Measurements from ENCODE around the gene LZTR1. TPM values are rescaled to one million over a fixed set of nuclear protein-coding genes. Genes with fewer than 3 reads are reported as not detected.

Gene LZTR1
- polyA plus RNA-seq, 2 of the 4 experiments (the other 2 are of a cell fraction): 14.1 to 23.5 TPM

GRCh38 chr22:20952544-20953341 is 29.4 kb upstream of the LZTR1 start (continued):
- TF ChIP-seq REST (IDR thresholded peaks at IDR 0.05) (no peak), FOXS1 (CRISPR knock-in tag; IDR thresholded peaks at IDR 0.05) (no peak), KDM5A (IDR thresholded peaks at IDR 0.05) (no peak), EHF (CRISPR knock-in tag; IDR thresholded peaks at IDR 0.05) (no peak), MAFK (IDR thresholded peaks at IDR 0.05; ENCODE audit: partially characterized antibody) (no peak)
- TF ChIP-seq, protein P1, sequence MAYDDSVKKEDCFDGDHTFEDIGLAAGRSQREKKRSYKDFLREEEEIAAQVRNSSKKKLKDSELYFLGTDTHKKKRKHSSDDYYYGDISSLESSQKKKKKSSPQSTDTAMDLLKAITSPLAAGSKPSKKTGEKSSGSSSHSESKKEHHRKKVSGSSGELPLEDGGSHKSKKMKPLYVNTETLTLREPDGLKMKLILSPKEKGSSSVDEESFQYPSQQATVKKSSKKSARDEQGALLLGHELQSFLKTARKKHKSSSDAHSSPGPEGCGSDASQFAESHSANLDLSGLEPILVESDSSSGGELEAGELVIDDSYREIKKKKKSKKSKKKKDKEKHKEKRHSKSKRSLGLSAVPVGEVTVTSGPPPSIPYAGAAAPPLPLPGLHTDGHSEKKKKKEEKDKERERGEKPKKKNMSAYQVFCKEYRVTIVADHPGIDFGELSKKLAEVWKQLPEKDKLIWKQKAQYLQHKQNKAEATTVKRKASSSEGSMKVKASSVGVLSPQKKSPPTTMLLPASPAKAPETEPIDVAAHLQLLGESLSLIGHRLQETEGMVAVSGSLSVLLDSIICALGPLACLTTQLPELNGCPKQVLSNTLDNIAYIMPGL (CRISPR knock-in tag; IDR thresholded peaks at IDR 0.05; ENCODE audit: borderline replicate concordance): no peak

DNA sequence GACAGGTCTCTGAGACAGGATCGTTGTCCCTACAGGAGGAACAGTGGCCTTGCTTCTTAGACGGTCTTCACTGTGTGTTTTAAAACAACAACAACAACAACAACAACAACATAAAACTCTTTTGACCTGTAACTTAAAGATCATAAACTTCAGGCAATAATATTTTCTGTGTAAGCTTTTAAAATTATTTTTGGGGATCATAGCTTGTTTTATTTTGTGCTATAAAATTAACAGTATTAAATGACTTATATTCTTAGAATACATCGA is 28.8 kb upstream of the LZTR1 start:
- DNase-seq (ENCODE audit: low read depth in 1 of 2, low spot score in 1 of 2) (no peak), ATAC-seq (no peak), FAIRE-seq (no peak)
- ChIA-PET CTCF (interaction anchor here (0.7 to 1.0 kb wide), 3 partner anchors 10 to 68 kb away, joined by 3 to 4 read pairs (median 3); no protein-coding TSS in a partner anchor), POLR2A (no interaction called here)
- Histone ChIP-seq H3K4me3 (no peak overlapping the region), H3K9me3 (no peaks in the 10 kb centered on the region), H3K4me2 (no peak overlapping the region), H3K27ac (no peak overlapping the region; a peak in 2 of 6 replicates), H3K4me1 (peaks cover 39% of the 10 kb centered on the region)
- 60% methylated on average over 3 of the region's 3 CpGs for WGBS (ENCODE audit: missing lambda C conversion rate)
- TF ChIP-seq BCL3 (IDR thresholded peaks at IDR 0.05) (no peak), EHF (CRISPR knock-in tag; IDR thresholded peaks at IDR 0.05) (no peak), HEYL (CRISPR knock-in tag; IDR thresholded peaks at IDR 0.05) (no peak), NR3C1 (IDR thresholded peaks at IDR 0.05) (no peak), EP300 (IDR thresholded peaks at IDR 0.05) (no peak), CHD4 (IDR thresholded peaks at IDR 0.05; ENCODE audit: borderline replicate concordance) (no peak), POLR2AphosphoS2 (conservative IDR thresholded peaks at IDR 0.05; ENCODE audit: low read length) (no peak)

DNA sequence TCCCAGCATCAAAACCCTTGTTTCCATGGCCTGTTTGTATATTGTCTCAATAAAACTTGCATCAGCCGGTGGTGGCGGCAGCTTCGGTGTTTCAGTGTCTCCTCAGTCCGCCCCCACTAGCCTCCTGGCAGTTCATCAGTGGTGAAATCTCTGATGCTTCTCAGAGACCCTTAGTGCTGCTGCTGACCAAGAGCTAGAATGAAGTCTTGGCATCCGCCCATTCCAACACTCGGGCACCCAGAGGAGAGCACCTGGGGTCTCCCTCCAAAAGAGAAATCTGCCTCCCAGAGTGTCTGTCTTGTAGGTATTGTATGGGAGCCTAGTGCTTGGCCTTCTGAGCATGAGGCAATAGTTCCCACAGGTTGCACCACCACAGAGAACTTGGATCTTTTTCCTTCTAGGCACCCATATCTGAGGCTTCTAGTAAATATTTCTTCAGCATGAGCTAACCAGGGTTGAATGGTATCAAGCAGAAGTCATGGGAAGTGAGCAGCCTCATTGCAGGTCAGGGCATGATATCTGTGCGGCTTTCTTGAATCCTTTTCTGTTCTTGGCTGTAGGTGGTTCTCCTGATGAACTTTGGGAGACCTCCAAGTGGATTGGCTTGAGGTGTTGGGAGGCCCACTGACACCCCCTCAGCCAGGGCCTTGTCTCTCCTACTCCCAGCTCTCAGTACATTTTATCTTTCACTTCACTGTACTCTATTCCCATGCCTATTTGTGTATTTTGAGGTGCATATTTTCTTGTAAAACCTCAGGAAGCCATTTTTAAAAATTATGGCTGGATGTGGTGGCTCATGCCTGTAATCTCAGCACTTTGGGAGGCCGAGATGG is 28.2 kb upstream of the LZTR1 start:
- CTCF ChIA-PET: interaction anchor here (0.7 to 2.8 kb wide), 6 partner anchors 9 to 150 kb away, joined by 3 to 8 read pairs (median 4); partner anchors contain the start of gene CRKL
- Histone ChIP-seq H3K9me3 (no peaks in the 10 kb centered on the region), H3K4me3 (no peak overlapping the region), H3K4me1 (peaks cover 41% of the 10 kb centered on the region), H3K4me2 (0 out of 3 replicates have a peak overlapping the region, but pooled peaks have one; percentile 0), H3K27ac (peak overlapping the region in 1 of 2 experiments; percentile 78; a peak in 3 of 6 replicates)
- ATAC-seq (no peak), FAIRE-seq (no peak), DNase-seq (ENCODE audit: low read depth in 1 of 2, low spot score in 1 of 2) (peak in 1 of 2 experiments; percentile 16)
- POLR2A ChIA-PET: no interaction called here
- 85% methylated on average over 8 of the region's 8 CpGs for WGBS (ENCODE audit: missing lambda C conversion rate)
- TF ChIP-seq EP300 (IDR thresholded peaks at IDR 0.05) (no peak), CEBPB (IDR thresholded peaks at IDR 0.05) (peak; percentile 52 to 59; a peak in 2 of 4 replicates)

Measured in A549 (cell line).